ENCODE measurements around the gene ARHGAP42. TPM values are rescaled to one million over a fixed set of nuclear protein-coding genes. Genes with fewer than 3 reads are reported as not detected.

ARHGAP42 gene
- total and polyA plus RNA-seq, 10 of the 15 experiments (the other 5 are each of a cell fraction or from before 2014, with no cell fraction given), result 1.8 to 6.3 (median 3.2) TPM

DNA sequence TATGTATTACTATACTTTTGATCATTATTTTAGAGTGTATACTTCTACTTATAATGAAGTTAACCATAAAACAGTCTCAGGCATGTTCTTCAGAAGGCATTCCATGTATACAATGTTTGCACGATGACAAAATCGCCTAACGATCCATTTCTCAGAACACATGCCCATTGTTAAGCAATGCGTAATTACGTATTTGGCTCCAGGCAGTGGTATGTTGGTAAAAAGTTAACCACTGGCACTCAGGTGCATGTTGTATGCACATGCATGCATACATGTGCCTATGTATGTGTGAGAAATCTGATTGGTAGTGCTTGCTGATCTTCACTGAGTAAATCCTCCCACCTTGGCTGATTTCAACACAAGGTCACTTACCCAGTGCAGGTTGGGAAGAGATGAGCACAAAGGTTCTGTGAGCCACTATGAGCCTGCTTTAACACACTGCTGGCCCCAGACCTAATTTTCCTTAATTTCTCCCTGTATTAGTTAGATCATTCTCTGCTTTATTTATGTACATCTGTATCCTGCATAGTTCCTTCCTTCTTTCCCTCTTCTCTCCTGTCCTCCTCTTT, 164.6 kb downstream of the ARHGAP42 start (continued):
- TF ChIP-seq EGR1 (IDR thresholded peaks at IDR 0.05; ENCODE audit: borderline replicate concordance in 1 of 2, low read depth in 2 of 2, low read length in 2 of 2) (no peak), SIN3A (IDR thresholded peaks at IDR 0.05; ENCODE audit: low read depth, low read length) (no peak), SIX5 (IDR thresholded peaks at IDR 0.05; ENCODE audit: low read depth, low read length, severe bottlenecking) (no peak), ZNF217 (IDR thresholded peaks at IDR 0.05) (no peak), NFYB (IDR thresholded peaks at IDR 0.05; ENCODE audit: insufficient read depth, low read depth, low read length) (no peak), NR2F1 (conservative IDR thresholded peaks at IDR 0.05) (no peak), CBX3 (IDR thresholded peaks at IDR 0.05; ENCODE audit: borderline replicate concordance, low read depth) (no peak), EED (IDR thresholded peaks at IDR 0.05; ENCODE audit: low read depth) (no peak), SMC3 (IDR thresholded peaks at IDR 0.05; ENCODE audit: borderline replicate concordance, low read length) (no peak), NBN (IDR thresholded peaks at IDR 0.05) (no peak)
- TF ChIP-seq, protein P1, sequence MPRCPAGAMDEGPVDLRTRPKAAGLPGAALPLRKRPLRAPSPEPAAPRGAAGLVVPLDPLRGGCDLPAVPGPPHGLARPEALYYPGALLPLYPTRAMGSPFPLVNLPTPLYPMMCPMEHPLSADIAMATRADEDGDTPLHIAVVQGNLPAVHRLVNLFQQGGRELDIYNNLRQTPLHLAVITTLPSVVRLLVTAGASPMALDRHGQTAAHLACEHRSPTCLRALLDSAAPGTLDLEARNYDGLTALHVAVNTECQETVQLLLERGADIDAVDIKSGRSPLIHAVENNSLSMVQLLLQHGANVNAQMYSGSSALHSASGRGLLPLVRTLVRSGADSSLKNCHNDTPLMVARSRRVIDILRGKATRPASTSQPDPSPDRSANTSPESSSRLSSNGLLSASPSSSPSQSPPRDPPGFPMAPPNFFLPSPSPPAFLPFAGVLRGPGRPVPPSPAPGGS (IDR thresholded peaks at IDR 0.05; ENCODE audit: borderline replicate concordance, insufficient read depth, low read depth, low read length, poor library complexity, severe bottlenecking), result no peak
- TF ChIP-seq, protein P2, sequence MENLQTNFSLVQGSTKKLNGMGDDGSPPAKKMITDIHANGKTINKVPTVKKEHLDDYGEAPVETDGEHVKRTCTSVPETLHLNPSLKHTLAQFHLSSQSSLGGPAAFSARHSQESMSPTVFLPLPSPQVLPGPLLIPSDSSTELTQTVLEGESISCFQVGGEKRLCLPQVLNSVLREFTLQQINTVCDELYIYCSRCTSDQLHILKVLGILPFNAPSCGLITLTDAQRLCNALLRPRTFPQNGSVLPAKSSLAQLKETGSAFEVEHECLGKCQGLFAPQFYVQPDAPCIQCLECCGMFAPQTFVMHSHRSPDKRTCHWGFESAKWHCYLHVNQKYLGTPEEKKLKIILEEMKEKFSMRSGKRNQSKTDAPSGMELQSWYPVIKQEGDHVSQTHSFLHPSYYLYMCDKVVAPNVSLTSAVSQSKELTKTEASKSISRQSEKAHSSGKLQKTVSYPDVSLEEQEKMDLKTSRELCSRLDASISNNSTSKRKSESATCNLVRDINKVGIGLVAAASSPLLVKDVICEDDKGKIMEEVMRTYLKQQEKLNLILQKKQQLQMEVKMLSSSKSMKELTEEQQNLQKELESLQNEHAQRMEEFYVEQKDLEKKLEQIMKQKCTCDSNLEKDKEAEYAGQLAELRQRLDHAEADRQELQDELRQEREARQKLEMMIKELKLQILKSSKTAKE (IDR thresholded peaks at IDR 0.05; ENCODE audit: low read depth, poor library complexity, severe bottlenecking), result no peak

Measured in GM12878 (cell line).